Stimulated activated CD8-positive, alpha-beta memory T cell treated with anti-CD3 and anti-CD28 coated beads, Interleukin-12 subunit alpha, Interleukin-12 subunit beta, amount 100 ng/mL, for 24 hours (primary cell): Measurements from ENCODE around the gene ADAMTS9.

ENCODE experiments used
- DNase-seq: peaks from one replicate; pipeline ENCODE4 v3.0.0-alpha.2; 2020; ENCODE audit errors: extremely low read depth

The ADAMTS9 gene

GRCh38 chr3:64687781-64688604 lies at the start of gene ADAMTS9:
Gene ADAMTS9 (minus strand): TSS chr3:64688000. CDS start chr3:64687657, 343 bp downstream.
- DNase-seq = no peak

GRCh38 chr3:64732576-64732975 lies 44.8 kb upstream of the ADAMTS9 start:
- no peak for DNase-seq

GRCh38 chr3:64730681-64731080 lies 42.9 kb upstream of the ADAMTS9 start:
- no peak for DNase-seq

- no peak for DNase-seq
These were observed 41.2 kb upstream of the ADAMTS9 start for GRCh38 chr3:64728994-64729393.

GRCh38 chr3:64728428-64728827 lies 40.6 kb upstream of the ADAMTS9 start:
- DNase-seq = no peak

- DNase-seq = no peak
These were observed 38.8 kb upstream of the ADAMTS9 start for GRCh38 chr3:64726414-64727090.

GRCh38 chr3:64718976-64719375 lies 31.2 kb upstream of the ADAMTS9 start:
- no peak for DNase-seq

GRCh38 chr3:64717872-64718613 lies 30.2 kb upstream of the ADAMTS9 start:
- no peak for DNase-seq

- no peak for DNase-seq
These were observed 29.6 kb upstream of the ADAMTS9 start for GRCh38 chr3:64717411-64717810.

- no peak for DNase-seq
These were observed 28.4 kb upstream of the ADAMTS9 start for GRCh38 chr3:64716110-64716710.

GRCh38 chr3:64715211-64715982 lies 27.6 kb upstream of the ADAMTS9 start:
- no peak for DNase-seq

- DNase-seq = no peak
These were observed 20.7 kb upstream of the ADAMTS9 start for GRCh38 chr3:64708456-64708855.

- DNase-seq = no peak
These were observed 18.1 kb upstream of the ADAMTS9 start for GRCh38 chr3:64705946-64706345.

- DNase-seq = no peak
These were observed 9.1 kb upstream of the ADAMTS9 start for GRCh38 chr3:64696896-64697295.

- no peak for DNase-seq
These were observed 6.3 kb upstream of the ADAMTS9 start for GRCh38 chr3:64694114-64694513.

GRCh38 chr3:64693031-64693430 lies 5.2 kb upstream of the ADAMTS9 start:
- DNase-seq = no peak

GRCh38 chr3:64691051-64691450 lies 3.3 kb upstream of the ADAMTS9 start:
- DNase-seq = no peak

GRCh38 chr3:64687086-64687780 lies 567 bp downstream of the ADAMTS9 start:
- no peak for DNase-seq

GRCh38 chr3:64686446-64686908 lies 1.3 kb downstream of the ADAMTS9 start:
- DNase-seq = no peak

- no peak for DNase-seq
These were observed 1.9 kb downstream of the ADAMTS9 start for GRCh38 chr3:64685800-64686445.
